ENCODE data around the gene REXO1.

The REXO1 gene

DNA sequence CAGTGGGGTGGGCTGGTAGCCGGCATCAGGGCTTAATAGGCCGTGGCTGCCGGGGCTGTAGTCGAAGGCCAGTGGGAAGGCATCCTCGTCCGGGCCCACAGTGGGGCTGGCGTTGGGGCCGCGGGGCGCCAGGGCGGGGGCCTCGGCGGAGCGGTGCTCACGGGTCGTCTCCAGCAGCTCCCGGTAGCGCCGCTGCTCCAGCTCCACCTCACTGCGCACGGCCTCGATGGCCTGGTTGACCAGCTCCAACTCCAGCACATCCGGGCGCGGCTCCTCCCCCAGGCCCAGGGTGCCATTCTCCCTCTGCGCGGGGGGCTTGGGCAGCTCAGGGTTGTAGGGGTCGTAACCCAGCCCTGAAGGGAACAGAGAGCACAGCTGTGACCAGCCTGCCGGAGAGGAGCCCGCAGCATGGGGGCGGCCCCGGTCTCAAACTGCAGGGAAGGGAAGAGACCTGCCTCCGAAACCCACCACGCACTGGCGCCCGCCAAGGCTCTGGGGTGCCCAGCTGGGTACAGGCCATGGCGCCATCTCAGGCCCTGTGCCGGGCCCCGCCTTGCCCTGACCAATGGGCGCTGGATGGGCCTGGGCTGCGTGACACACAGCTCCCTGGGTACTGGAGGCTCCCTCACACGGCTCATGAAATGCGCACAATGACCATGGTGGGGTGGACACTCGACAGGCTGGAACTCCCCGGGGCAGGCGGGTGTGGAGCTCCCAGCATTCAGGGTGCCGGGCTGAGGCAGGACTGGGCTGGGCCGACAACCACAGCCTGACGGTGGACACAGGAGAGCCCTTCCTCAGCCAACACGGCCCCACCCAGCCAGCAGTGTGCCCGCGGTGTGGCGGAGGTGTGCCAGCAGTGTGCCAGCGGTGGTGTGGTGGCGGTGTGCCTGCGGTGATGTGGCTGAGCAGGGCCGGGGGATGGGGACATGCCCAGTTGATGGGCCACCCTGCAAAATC is 19.7 kb downstream of the REXO1 start:
- no peak for DNase-seq

DNA sequence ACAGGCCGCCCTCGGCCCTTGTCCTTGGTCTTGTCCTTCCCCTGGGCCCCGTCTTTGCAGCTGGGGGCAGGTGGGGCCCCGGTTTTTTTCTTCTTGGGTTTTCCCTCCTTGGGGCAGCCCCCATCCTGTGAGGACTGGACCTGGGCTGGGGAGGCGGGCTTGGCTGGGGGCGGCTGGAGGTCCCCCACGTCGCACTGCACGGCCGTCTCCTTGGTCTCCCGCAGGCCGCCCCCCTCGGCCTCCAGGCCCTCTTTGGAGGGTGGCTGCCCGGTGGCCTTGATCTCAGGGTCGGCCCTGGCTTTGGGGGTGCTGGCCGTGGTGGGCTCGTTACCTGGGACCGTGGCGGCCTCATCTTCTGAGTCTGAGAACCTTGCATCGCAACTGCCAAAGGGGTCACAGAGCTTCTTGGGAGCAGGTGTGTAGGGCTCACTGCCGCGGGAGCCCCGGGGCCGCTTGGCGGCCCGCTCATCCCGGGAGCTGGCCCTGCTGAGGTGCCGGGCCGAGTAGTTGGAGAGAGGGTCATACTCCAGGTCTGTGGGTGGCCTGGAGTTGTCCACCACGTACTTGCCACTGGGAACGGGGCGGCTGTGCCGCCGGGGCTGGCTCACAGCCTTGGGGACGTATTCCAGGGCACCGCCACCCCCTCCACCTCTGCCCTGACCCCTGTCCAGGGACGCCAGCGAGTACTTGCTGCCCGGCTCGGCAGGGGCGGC is 20.6 kb downstream of the REXO1 start:
- no peak for DNase-seq

- no peak for DNase-seq
Observed at GRCh38 chr19:1826557-1827521, 21.4 kb downstream of the REXO1 start.

- peak; percentile 65 for DNase-seq
Observed at GRCh38 chr19:1825909-1826556, 22.2 kb downstream of the REXO1 start.

DNA sequence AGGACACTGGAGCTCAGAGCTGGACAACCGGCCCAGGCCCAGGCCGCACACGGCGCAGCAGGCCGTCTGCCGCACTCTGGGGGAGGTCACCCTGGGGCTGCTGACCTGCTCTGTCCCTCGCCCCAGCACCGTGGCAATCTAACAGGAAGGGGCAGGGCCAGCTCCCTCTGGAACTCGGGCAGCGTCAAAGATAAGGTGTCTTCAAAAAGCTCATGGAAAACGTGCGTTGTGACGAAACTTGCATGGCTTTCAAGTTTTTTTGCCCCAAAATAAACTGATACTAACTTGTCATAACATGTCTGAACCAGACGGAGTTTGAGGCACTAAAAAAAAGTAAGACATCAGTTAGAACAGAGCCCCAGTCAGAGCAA is 24.0 kb downstream of the REXO1 start:
- no peak for DNase-seq

GRCh38 chr19:1823539-1824251 is 24.6 kb downstream of the REXO1 start:
- no peak for DNase-seq

DNA sequence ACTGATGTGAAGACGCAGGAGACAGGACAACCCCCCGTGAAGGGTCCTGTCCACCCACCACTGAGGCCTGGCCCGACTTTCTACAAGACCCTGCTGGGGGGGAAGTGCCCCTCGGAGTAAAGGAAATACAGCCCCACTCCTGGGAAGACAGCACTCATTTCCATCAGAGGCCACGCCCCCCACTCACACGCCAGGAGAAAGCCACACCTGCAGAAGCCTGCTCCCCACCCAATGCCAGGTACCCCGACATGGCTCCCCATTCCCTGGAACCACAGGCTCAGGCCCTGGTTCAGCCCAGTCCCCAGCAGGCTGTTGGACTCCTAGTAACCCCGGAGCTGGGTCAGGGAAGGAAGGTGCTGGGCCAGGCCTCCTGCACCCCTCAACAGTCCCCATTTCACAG is 25.3 kb downstream of the REXO1 start:
- no peak for DNase-seq

DNA sequence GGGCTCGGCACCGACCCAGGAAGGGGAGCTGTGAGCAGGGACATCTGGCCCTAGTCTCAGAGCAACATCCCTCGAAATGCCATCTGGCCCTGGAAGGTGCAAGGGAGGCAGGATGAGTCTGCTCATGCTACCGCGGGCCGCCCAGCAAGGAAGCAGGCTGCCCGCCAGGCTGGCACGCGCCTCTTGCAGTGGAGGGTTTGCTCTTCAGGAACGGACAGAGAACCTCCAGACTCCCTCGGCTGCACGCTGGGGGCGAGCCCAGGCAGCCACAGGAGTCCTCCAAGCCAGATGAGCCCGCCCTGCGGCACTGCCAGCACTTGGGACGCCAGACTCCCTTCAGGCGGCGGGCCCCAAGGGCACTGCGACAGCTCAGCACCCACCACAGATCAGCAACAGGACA is 26.1 kb downstream of the REXO1 start:
- DNase-seq = no peak

GRCh38 chr19:1819341-1820255 is 28.7 kb downstream of the REXO1 start:
- no peak for DNase-seq

DNA sequence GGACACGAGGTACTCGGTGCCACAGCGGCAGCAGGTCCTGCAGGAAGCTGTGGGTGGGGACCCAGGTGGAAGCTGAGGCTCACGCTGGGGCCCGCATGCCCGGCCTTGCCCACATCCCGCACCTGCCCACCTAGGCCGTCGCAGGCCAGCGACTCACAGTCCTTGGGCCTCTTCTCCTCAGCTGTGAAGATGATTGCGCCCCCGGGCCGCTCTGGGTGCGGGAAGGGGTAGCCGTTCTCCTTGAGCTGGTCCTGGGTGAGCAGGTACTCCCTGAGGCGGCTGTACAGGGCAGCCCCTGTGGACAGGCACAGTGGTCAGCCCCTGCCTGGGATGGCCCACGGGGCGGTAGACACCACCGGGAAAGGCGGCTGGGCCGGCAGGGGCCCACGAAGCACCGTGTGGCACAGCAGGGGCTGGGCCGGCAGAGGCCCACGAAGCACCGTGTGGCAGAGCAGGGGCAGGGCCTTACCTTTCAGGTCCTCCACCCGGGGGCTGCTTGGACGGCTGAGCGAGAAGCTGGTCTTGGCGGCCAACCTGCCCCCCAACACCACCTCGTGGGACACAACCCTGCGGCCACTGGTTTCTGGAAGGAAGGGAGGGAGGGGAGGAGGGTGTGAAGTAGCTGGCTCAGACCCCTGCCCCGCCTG is 29.6 kb downstream of the REXO1 start:
- no peak for DNase-seq

DNA sequence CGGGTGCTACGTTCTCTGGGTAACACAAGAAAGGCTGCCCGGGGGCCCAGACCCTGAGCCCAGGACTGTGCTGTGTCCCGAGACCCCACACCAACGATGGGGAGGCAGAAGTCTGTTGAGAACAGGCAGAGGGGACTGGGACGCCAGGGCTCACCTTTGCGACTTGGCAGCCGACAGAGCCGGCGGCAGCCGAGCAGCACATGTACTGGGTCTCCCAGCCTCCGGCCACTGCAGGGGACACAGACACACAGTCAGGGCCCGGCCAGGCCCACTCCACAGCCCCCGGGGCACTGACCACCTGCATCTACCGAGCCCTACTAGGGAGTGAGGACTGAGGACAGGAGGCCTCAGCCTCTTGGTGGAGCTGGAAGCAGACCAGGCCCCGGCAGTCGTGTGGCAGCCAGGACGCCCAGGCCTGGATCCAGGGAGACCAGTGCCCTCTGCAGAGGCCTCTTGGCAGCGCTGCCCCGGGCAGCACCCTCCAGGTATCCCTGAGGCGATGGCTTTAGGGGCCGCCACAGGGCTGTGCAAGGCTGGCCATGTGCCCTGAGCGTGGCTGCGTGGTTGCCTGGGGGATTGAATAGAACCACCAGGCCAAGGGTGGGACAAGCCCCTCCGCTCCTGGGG is 30.6 kb downstream of the REXO1 start:
- DNase-seq = no peak

DNA sequence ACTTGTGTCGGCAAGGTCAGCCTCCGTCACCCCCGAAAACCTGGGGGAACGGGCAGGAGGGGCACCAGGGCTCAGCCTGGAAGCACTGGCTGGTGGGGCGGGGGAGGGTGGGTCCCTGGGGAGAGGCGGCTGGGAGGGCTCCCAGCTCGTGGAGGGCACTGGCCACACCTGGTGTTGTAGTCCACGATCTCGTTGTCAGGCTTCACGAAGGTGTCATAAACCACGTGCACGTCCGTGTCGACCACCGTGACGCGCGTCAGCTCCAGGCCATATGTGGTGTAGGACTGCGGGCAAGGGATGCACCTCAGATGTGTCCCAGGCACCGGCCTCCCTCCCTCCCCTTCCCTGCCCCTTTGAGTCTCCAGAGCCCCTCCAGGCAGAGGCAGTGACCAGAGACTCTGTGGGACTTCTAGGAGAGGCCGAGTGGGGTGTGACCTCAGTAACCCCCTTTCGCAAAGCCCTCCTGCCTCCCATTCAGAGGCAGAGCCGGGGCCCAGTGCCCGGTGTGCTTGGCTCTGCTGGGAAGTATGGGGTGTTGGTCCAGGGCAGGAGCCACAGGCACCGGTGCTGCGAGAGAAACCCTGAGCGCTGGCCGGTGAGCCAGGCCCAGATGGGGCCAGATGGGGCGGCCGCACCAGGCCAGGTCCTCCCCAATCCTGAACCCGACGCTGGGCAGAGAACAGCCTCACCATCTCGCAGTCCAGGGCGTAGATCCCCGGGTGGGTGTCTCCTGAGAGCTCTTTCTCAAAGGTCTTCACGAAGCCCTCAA is 31.6 kb downstream of the REXO1 start:
- DNase-seq = no peak

DNA sequence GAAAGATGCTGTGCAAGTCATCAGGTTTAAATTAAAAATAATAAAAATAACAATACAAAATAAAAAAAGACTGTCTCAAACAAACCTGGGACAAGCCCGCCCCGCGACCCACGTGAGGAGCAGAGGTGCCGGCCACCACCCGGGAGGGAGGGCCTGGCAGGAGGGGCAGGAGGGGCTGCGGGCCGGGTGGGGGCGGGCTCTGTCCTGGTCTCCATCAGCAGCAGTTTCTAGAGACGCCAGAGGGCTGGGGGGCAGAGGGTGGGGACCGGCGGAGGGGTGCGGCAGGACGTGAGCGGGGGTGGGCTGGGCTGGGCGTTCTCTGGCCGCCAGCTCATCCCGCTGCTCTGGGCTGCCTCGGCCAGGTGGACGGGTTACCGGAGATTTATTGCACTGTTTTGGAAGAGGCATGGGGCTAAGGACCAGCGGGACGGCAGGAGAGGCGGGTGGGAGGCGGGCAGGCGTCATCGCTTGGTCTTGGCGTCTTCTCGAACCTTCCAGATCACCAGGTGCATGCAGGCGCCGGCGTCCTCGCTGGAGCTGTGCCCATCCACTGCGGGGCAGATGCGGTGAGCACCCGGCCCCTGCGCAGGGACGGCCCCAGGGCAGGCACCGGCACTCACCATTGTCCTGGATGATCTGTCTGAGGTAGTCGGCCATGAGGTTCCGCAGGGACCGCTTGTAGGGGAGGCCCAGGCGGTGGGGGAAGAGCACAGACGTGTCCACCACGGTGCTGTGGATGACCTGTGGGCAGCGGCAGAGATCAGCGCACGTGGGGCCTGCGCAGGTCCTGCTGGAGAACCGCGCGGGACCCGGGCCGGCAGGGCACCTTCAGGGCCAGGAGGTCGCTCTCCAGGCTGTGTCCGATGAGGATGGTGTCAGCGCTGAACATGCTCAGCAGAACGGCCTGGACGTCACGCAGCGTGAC is 32.4 kb downstream of the REXO1 start:
- DNase-seq = no peak

GRCh38 chr19:1814833-1815604 is 33.3 kb downstream of the REXO1 start:
- DNase-seq = no peak

- DNase-seq = no peak
Observed at GRCh38 chr19:1814391-1814790, 33.9 kb downstream of the REXO1 start.

All from central memory CD4-positive, alpha-beta T cell (primary cell).